K562 (cell line): ENCODE results near the gene SORCS1. TPM values are rescaled to one million over a fixed set of nuclear protein-coding genes. Genes with fewer than 3 reads are reported as not detected.

Experiments
- ATAC-seq: fragments of 200-7000 bp; cut with Tn5 transposase; 3 replicates; pipeline ENCODE4 v1.9.1; 2020; ENCODE audit warnings: moderate library complexity
- BruUV-seq: library from RNA; stranded (reverse); fragments of 400-500 nt; replicated peaks from 2 replicates; lab custom pipeline; 2021; lab: Mats Ljungman, UMichigan
- CTCF ChIA-PET: fragments of 300-600 bp; formaldehyde crosslinking; extraction: SDS; loops from one replicate; lab custom pipeline; 2021; ENCODE audit warnings: low intra/inter-chr PET ratio; lab: Yijun Ruan, JAX
- POLR2A ChIA-PET: fragments of 300-600, 350-650 bp; sonication (Branson Sonifier 250); formaldehyde crosslinking; extraction: SDS; loops from one replicate; lab custom pipeline; 2021; ENCODE audit warnings: antibody characterized with exemption, inconsistent platforms; lab: Yijun Ruan, JAX
- DNase-seq, 4 experiments: peaks; one replicate each; pipeline versions ENCODE4 v3.0.0 to v3.0.0-alpha.2; 2011 to 2018; ENCODE audit warnings: low spot score in 3 of 4, mixed read lengths in 3 of 4; ENCODE audit errors: extremely low read depth in 1 of 4
- FAIRE-seq: peaks from 2 replicates; lab custom pipeline; 2011; peaks lifted over from hg19 to GRCh38; lab: Jason Lieb, UNC
- H2AFZ ChIP-seq: 2 replicates; pipeline ENCODE4 v1.6.0; 2011; ENCODE audit warnings: low read depth, low read length, control low read depth, inconsistent platforms
- H3K27ac ChIP-seq: fragments of 200-600 bp; 3 replicates; pipeline ENCODE4 v1.8.0; 2011; ENCODE audit warnings: low read depth, mild to moderate bottlenecking, control low read depth, inconsistent platforms, low read length, moderate library complexity, mixed read lengths; ENCODE audit errors: extremely low read depth
- H3K27me3 ChIP-seq, 2 experiments: fragments of 300-600 bp in 1 of 2; 2 replicates in 1 of 2; 3 replicates in 1 of 2; pipeline versions ENCODE4 v1.6.0 to v1.8.0; 2011; ENCODE audit warnings: inconsistent platforms in 2 of 2, low read length in 2 of 2, mild to moderate bottlenecking in 1 of 2, mixed read lengths in 1 of 2, moderate library complexity in 1 of 2; ENCODE audit not compliant: control insufficient read depth in 2 of 2, insufficient read depth in 2 of 2
- H3K36me3 ChIP-seq: fragments of 300-600 bp; 3 replicates; pipeline ENCODE4 v1.8.0; 2011; ENCODE audit warnings: mild to moderate bottlenecking, low read length, inconsistent platforms; ENCODE audit not compliant: control insufficient read depth, insufficient read depth
- H3K4me1 ChIP-seq, 2 experiments: fragments of 200-600 bp in 1 of 2; replicated peaks in 1 of 2; 2 replicates in 1 of 2; 3 replicates in 1 of 2; pipeline versions ENCODE4 v1.5.1 to v1.8.0; 2011; ENCODE audit warnings: inconsistent platforms in 2 of 2, low read length in 2 of 2, mild to moderate bottlenecking in 1 of 2, mixed read lengths in 1 of 2, moderate library complexity in 1 of 2; ENCODE audit not compliant: control insufficient read depth in 2 of 2, insufficient read depth in 2 of 2
- H3K4me2 ChIP-seq: 2 replicates; pipeline ENCODE4 v1.6.1; 2011; ENCODE audit warnings: low read length, control low read depth, inconsistent platforms, mixed read lengths; ENCODE audit not compliant: insufficient read depth
- H3K4me3 ChIP-seq: fragments of 200-600 bp; sonication (generic), shearing (Covaris generic); 2 replicates; pipeline ENCODE4 v1.5.1; 2016; ENCODE audit warnings: control low read depth, inconsistent platforms
- H3K79me2 ChIP-seq: fragments of 200-600 bp; 3 replicates; pipeline ENCODE4 v1.8.0; 2011; ENCODE audit warnings: low read length, inconsistent platforms; ENCODE audit not compliant: control insufficient read depth, insufficient read depth
- H3K9ac ChIP-seq, 2 experiments: 2 replicates each; pipeline versions ENCODE4 v1.6.0 to v1.6.1; 2011; ENCODE audit warnings: low read depth in 2 of 2, low read length in 2 of 2, control low read depth in 1 of 2, inconsistent platforms in 1 of 2, mild to moderate bottlenecking in 1 of 2, mixed read lengths in 1 of 2; ENCODE audit not compliant: insufficient read depth in 1 of 2
- H3K9me1 ChIP-seq: one replicate; pipeline ENCODE4 v1.6.0; 2011; ENCODE audit warnings: inconsistent platforms, mild to moderate bottlenecking, low read length, moderate library complexity; ENCODE audit not compliant: control insufficient read depth, insufficient read depth
- H3K9me3 ChIP-seq: replicated peaks from 2 replicates; pipeline ENCODE4 v1.5.1; 2011; ENCODE audit warnings: low read depth, low read length, inconsistent platforms; ENCODE audit not compliant: control insufficient read depth, insufficient read depth
- H4K20me1 ChIP-seq: replicated peaks from 2 replicates; pipeline ENCODE4 v1.6.1; 2011; ENCODE audit warnings: low read length, inconsistent platforms, mixed read lengths; ENCODE audit not compliant: control insufficient read depth, insufficient read depth
- ESRRA ChIP-seq: fragments of 450-650 bp; IDR thresholded peaks from 2 replicates; pipeline ENCODE4 v1.6.1; 2014; ENCODE audit warnings: low read depth, mild to moderate bottlenecking, moderate library complexity, borderline replicate concordance
- ETV1 ChIP-seq: fragments of 450-650 bp; conservative IDR thresholded peaks from 2 replicates; pipeline ENCODE4 v1.6.1; 2016; ENCODE audit warnings: missing genetic modification characterization, control low read depth, low read depth, missing compliant biosample characterization
- JUND ChIP-seq, 2 experiments: IDR thresholded peaks; 2 replicates in 1 of 2; 3 replicates in 1 of 2; pipeline ENCODE4 v1.6.1; 2011; ENCODE audit warnings: borderline replicate concordance in 2 of 2, low read depth in 2 of 2, low read length in 2 of 2, improper control_type of control experiment in 1 of 2, missing biosample characterization in 1 of 2, missing genetic modification characterization in 1 of 2, missing genetic modification reagents in 1 of 2
- MEIS2 ChIP-seq: fragments of 450-650 bp; IDR thresholded peaks from 2 replicates; pipeline ENCODE4 v1.6.1; 2014; ENCODE audit warnings: mild to moderate bottlenecking; ENCODE audit not compliant: partially characterized antibody
- OTX1 ChIP-seq: fragments of 450-650 bp; formaldehyde crosslinking; IDR thresholded peaks from 2 replicates; pipeline ENCODE4 v1.4.0; 2022; ENCODE audit warnings: mild to moderate bottlenecking
- YY1 ChIP-seq, 3 experiments: IDR thresholded peaks; 2 replicates each; pipeline ENCODE4 v1.6.1; 2011; ENCODE audit warnings: low read length in 2 of 3, mild to moderate bottlenecking in 2 of 3, moderate library complexity in 2 of 3, borderline replicate concordance in 1 of 3, control low read depth in 1 of 3, low read depth in 1 of 3; ENCODE audit not compliant: insufficient read depth in 3 of 3, insufficient replicate concordance in 2 of 3, control insufficient read depth in 1 of 3, insufficient read length in 1 of 3; ENCODE audit errors: extremely low read depth in 1 of 3
- WGBS: fragments of 100-300 bp; shearing (Covaris generic); methylation state at CpG from one replicate; pipeline ENCODE4 v1.1.6; 2016; ENCODE audit warnings: low coverage, mixed read lengths; ENCODE audit not compliant: insufficient coverage; ENCODE audit errors: missing lambda C conversion rate; 5-methylcytosine and 5-hydroxymethylcytosine counted together
- in situ Hi-C: fragments of 300-500 bp; cut with MboI; formaldehyde crosslinking; loops from 4 replicates; pipeline ENCODE4 v1.15.0; 2018; ENCODE audit warnings: inconsistent platforms, mixed read lengths
- intact Hi-C: fragments of 100-400 bp; cut with micrococcal nuclease; formaldehyde crosslinking; loops from 2 replicates; pipeline ENCODE4 v1.14.2; 2022
- polyA plus RNA-seq, 8 experiments: library from polyadenylated mRNA; depleted of rRNA in 4 of 8; stranded (reverse) in 5 of 8; unstranded in 3 of 8; fragments of >200 nt; fragmentation: Nextera tagmentation in 2 of 8; fragmentation: Illumina TruSeq in 1 of 8; extraction: Ambion mirVana in 2 of 8; extraction: Trizol in 1 of 8; gene quantifications; 2 replicates each; pipeline versions ENCODE4 v1.2.1 to v1.2.3, GENCODE V29; 2011 to 2014; ENCODE audit warnings: inconsistent platforms in 1 of 8, missing spikeins in 1 of 8
- total RNA-seq, 7 experiments: library from RNA; depleted of rRNA in 6 of 7; stranded (reverse); fragments of >200 nt in 6 of 7; fragmentation: Illumina TruSeq in 2 of 7; extraction: Trizol in 2 of 7; gene quantifications; 2 replicates each; pipeline versions ENCODE4 v1.2.1 to v1.2.3, GENCODE V29; 2011 to 2021; ENCODE audit warnings: low replicate concordance in 1 of 7
- TF ChIP-seq, protein P1 (sequence below): sonication (generic); formaldehyde crosslinking; IDR thresholded peaks from 2 replicates; pipeline ENCODE4 v1.8.0; 2022; ENCODE audit warnings: mild to moderate bottlenecking, missing genetic modification reagents

The SORCS1 gene
- total and polyA plus RNA-seq, 9 of the 15 experiments (the other 6 are each of a cell fraction or from before 2014, with no cell fraction given), result 1.5 to 3.9 (median 2.7) TPM

- Histone ChIP-seq H3K9me1 (no peaks in the 10 kb centered on the region), H2AFZ (no peak overlapping the region), H3K4me3 (no peak overlapping the region), H3K4me2 (no peak overlapping the region), H3K4me1 (no peaks in the 10 kb centered on the region), H3K9me3 (no peaks in the 10 kb centered on the region), H3K27ac (no peak overlapping the region), H3K9ac (no peak overlapping the region), H4K20me1 (no peaks in the 10 kb centered on the region), H3K27me3 (no peaks in the 10 kb centered on the region), H3K79me2 (no peaks in the 10 kb centered on the region), H3K36me3 (no peaks in the 10 kb centered on the region)
- intact Hi-C loops, result no loop called here
- POLR2A ChIA-PET, result no interaction called here
- ATAC-seq, result no peak
- in situ Hi-C loops, result no loop called here
- CTCF ChIA-PET, result no interaction called here
- DNase-seq, result peak in 1 of 4 experiments; percentile 4
- FAIRE-seq, result no peak
- WGBS, result 0% methylated on average over 1 of the region's 2 CpGs
- no TSS peak for BruUV-seq
- TF ChIP-seq OTX1 (CRISPR knock-in tag), result no peak
- TF ChIP-seq MEIS2, result peak; percentile 72
- 0 out of 2 replicates have a peak, but pooled peaks have one; percentile 3 for TF ChIP-seq JUND (IDR thresholded peaks at IDR 0.05; ENCODE audit: borderline replicate concordance, low read depth, low read length)
- TF ChIP-seq JUND (tag; IDR thresholded peaks at IDR 0.05; ENCODE audit: borderline replicate concordance, low read depth, low read length), result no peak; the same call in 2 of the 3 replicates
- TF ChIP-seq ETV1, result no peak
- no peak for TF ChIP-seq ESRRA
- no peak for TF ChIP-seq YY1 (IDR thresholded peaks at IDR 0.05; ENCODE audit: borderline replicate concordance in 1 of 3, control insufficient read depth in 1 of 3, extremely low read depth in 1 of 3, insufficient read depth in 3 of 3, insufficient read length in 1 of 3, insufficient replicate concordance in 2 of 3, low read depth in 1 of 3, low read length in 2 of 3)
- TF ChIP-seq, protein P1, sequence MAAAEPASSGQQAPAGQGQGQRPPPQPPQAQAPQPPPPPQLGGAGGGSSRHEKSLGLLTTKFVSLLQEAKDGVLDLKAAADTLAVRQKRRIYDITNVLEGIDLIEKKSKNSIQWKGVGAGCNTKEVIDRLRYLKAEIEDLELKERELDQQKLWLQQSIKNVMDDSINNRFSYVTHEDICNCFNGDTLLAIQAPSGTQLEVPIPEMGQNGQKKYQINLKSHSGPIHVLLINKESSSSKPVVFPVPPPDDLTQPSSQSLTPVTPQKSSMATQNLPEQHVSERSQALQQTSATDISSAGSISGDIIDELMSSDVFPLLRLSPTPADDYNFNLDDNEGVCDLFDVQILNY, result no peak
Measured at GRCh38 chr10:107122703-107123102, 41.8 kb downstream of the SORCS1 start.
